H9 (cell line): ENCODE measurements around the gene BMP7. TPM values are rescaled to one million over a fixed set of nuclear protein-coding genes. Genes with fewer than 3 reads are reported as not detected.

ENCODE experiments used
- DNase-seq: peaks from one replicate; pipeline ENCODE4 v3.0.0-alpha.2; 2017
- H2AFZ ChIP-seq: one replicate; pipeline ENCODE4 v1.6.1; 2013; ENCODE audit warnings: mild to moderate bottlenecking, low read length, control low read depth, moderate library complexity
- H2AK5ac ChIP-seq: 2 replicates; pipeline ENCODE4 v1.6.1; 2013; ENCODE audit warnings: low read length, control low read depth, mixed read lengths; ENCODE audit not compliant: insufficient read length
- H2BK120ac ChIP-seq: one replicate; pipeline ENCODE4 v1.6.1; 2013; ENCODE audit warnings: low read depth, mild to moderate bottlenecking, low read length, control low read depth, inconsistent platforms; ENCODE audit not compliant: poor library complexity, severe bottlenecking
- H2BK12ac ChIP-seq: 2 replicates; pipeline ENCODE4 v1.6.1; 2013; ENCODE audit warnings: low read length, control low read depth, mixed read lengths, low read depth; ENCODE audit not compliant: insufficient read length
- H2BK15ac ChIP-seq: 2 replicates; pipeline ENCODE4 v1.6.1; 2013; ENCODE audit warnings: low read depth, low read length, control low read depth
- H2BK20ac ChIP-seq: one replicate; pipeline ENCODE4 v1.6.1; 2013; ENCODE audit warnings: low read depth, mild to moderate bottlenecking, low read length, control low read depth, inconsistent platforms; ENCODE audit not compliant: poor library complexity, severe bottlenecking
- H2BK5ac ChIP-seq: 2 replicates; pipeline ENCODE4 v1.6.1; 2013; ENCODE audit warnings: low read length, control low read depth, mixed read lengths; ENCODE audit not compliant: insufficient read length
- H3K14ac ChIP-seq: 2 replicates; pipeline ENCODE4 v1.6.1; 2013; ENCODE audit warnings: low read length, control low read depth; ENCODE audit not compliant: insufficient read depth
- H3K18ac ChIP-seq: 2 replicates; pipeline ENCODE4 v1.6.1; 2013; ENCODE audit warnings: low read depth, mild to moderate bottlenecking, mixed read lengths, low read length, control low read depth; ENCODE audit not compliant: insufficient read length
- H3K23ac ChIP-seq: 2 replicates; pipeline ENCODE4 v1.6.1; 2013; ENCODE audit warnings: low read length, control low read depth, mixed read lengths, low read depth; ENCODE audit not compliant: insufficient read length
- H3K23me2 ChIP-seq: 2 replicates; pipeline ENCODE4 v1.6.1; 2013; ENCODE audit warnings: low read depth, mild to moderate bottlenecking, mixed read lengths, low read length, control low read depth; ENCODE audit not compliant: insufficient read length, poor library complexity, severe bottlenecking
- H3K27ac ChIP-seq: 2 replicates; pipeline ENCODE4 v1.5.1; 2013; ENCODE audit warnings: low read length, control low read depth, mixed read lengths, low read depth; ENCODE audit not compliant: insufficient read length
- H3K27me3 ChIP-seq: 2 replicates; pipeline ENCODE4 v1.6.1; 2013; ENCODE audit warnings: low read length, control low read depth, inconsistent platforms; ENCODE audit not compliant: insufficient read depth
- H3K4ac ChIP-seq: 2 replicates; pipeline ENCODE4 v1.6.1; 2013; ENCODE audit warnings: low read depth, mild to moderate bottlenecking, control low read depth, inconsistent platforms, low read length, moderate library complexity
- H3K4me1 ChIP-seq: 2 replicates; pipeline ENCODE4 v1.6.1; 2013; ENCODE audit warnings: low read length, control low read depth, inconsistent platforms; ENCODE audit not compliant: insufficient read depth
- H3K4me2 ChIP-seq: 2 replicates; pipeline ENCODE4 v1.6.1; 2013; ENCODE audit warnings: low read length, control low read depth, mixed read lengths; ENCODE audit not compliant: insufficient read length, insufficient read depth
- H3K56ac ChIP-seq: 2 replicates; pipeline ENCODE4 v1.6.1; 2013; ENCODE audit warnings: low read depth, mild to moderate bottlenecking, mixed read lengths, low read length, control low read depth; ENCODE audit not compliant: insufficient read length
- H3K79me1 ChIP-seq: 2 replicates; pipeline ENCODE4 v1.6.1; 2013; ENCODE audit warnings: low read depth, mild to moderate bottlenecking, moderate library complexity, low read length, control low read depth, inconsistent platforms; ENCODE audit not compliant: insufficient read depth, poor library complexity, severe bottlenecking
- H3K79me2 ChIP-seq: 2 replicates; pipeline ENCODE4 v1.6.1; 2013; ENCODE audit warnings: low read length, control low read depth, inconsistent platforms; ENCODE audit not compliant: insufficient read depth
- H3K9ac ChIP-seq: 2 replicates; pipeline ENCODE4 v1.6.1; 2013; ENCODE audit warnings: low read length, control low read depth, mixed read lengths; ENCODE audit not compliant: insufficient read length; ENCODE audit errors: extremely low read depth
- H3K9me3 ChIP-seq: one replicate; pipeline ENCODE4 v1.6.1; 2013; ENCODE audit warnings: low read depth, low read length, inconsistent platforms; ENCODE audit not compliant: control insufficient read depth
- H3T11ph ChIP-seq: one replicate; pipeline ENCODE4 v1.6.1; 2013; ENCODE audit warnings: mild to moderate bottlenecking, low read length, control low read depth, inconsistent platforms
- H4K20me1 ChIP-seq: one replicate; pipeline ENCODE4 v1.6.1; 2013; ENCODE audit not compliant: control insufficient read depth, insufficient read length, insufficient read depth
- H4K5ac ChIP-seq: 2 replicates; pipeline ENCODE4 v1.6.1; 2013; ENCODE audit warnings: low read depth, mild to moderate bottlenecking, mixed read lengths, low read length, control low read depth; ENCODE audit not compliant: insufficient read length
- H4K8ac ChIP-seq: replicated peaks from 2 replicates; pipeline ENCODE4 v1.6.1; 2013; ENCODE audit warnings: low read length, control low read depth, mixed read lengths, low read depth; ENCODE audit not compliant: insufficient read length
- H4K91ac ChIP-seq: 2 replicates; pipeline ENCODE4 v1.6.1; 2013; ENCODE audit warnings: low read depth, mild to moderate bottlenecking, moderate library complexity, mixed read lengths, low read length, control low read depth; ENCODE audit not compliant: insufficient read length
- H3K27ac Mint-ChIP-seq, 3 experiments: 2 replicates in 2 of 3; 3 replicates in 1 of 3; pipeline ENCODE4 v1.8.0; 2020 to 2021; ENCODE audit warnings: mixed read lengths in 3 of 3, mild to moderate bottlenecking in 1 of 3, moderate library complexity in 1 of 3
- H3K27me3 Mint-ChIP-seq: 2 replicates; pipeline ENCODE4 v1.8.0; 2021; ENCODE audit warnings: low read depth, mild to moderate bottlenecking, moderate library complexity, mixed read lengths
- H3K36me3 Mint-ChIP-seq, 3 experiments: 2 replicates in 2 of 3; 3 replicates in 1 of 3; pipeline ENCODE4 v1.8.0; 2020 to 2021; ENCODE audit warnings: low read depth in 3 of 3, mixed read lengths in 3 of 3; ENCODE audit not compliant: insufficient read depth in 1 of 3
- H3K4me1 Mint-ChIP-seq, 2 experiments: 2 replicates each; pipeline ENCODE4 v1.8.0; 2020; ENCODE audit warnings: mixed read lengths in 2 of 2
- H3K4me3 Mint-ChIP-seq, 2 experiments: 2 replicates in 1 of 2; 3 replicates in 1 of 2; pipeline ENCODE4 v1.8.0; 2020 to 2021; ENCODE audit warnings: mild to moderate bottlenecking in 2 of 2, mixed read lengths in 2 of 2, moderate library complexity in 1 of 2
- H3K9me3 Mint-ChIP-seq, 2 experiments: 2 replicates in 1 of 2; 3 replicates in 1 of 2; pipeline ENCODE4 v1.8.0; 2020; ENCODE audit warnings: mild to moderate bottlenecking in 2 of 2, mixed read lengths in 2 of 2, moderate library complexity in 1 of 2
- CTCF ChIP-seq: fragments of 200-600 bp; sonication (generic); conservative IDR thresholded peaks from 3 replicates; pipeline ENCODE4 v1.8.0; 2021; ENCODE audit warnings: antibody characterized with exemption, mild to moderate bottlenecking
- WGBS: extraction: QIAGEN DNeasy Blood & Tissue Kit; methylation state at CpG from one replicate; pipeline ENCODE4 v1.1.7; 2013; ENCODE audit warnings: missing lambda C conversion rate, low lambda C conversion rate, mixed read lengths; ENCODE audit not compliant: insufficient read length; ENCODE audit errors: extremely low coverage; 5-methylcytosine and 5-hydroxymethylcytosine counted together
- total RNA-seq: library from RNA; stranded (reverse); gene quantifications from 2 replicates; pipeline ENCODE4 v1.2.1, GENCODE V29; 2021

BMP7 gene
- total RNA-seq, 1 experiment from 2014 or later: 17.7 TPM

GRCh38 chr20:57210054-57210910 is 56.2 kb downstream of the BMP7 start:
- peaks cover 28 to 41% of the 10 kb centered on the region in 2 experiments for H3K4me1 Mint-ChIP-seq
- Histone ChIP-seq H3K4me2 (no peak overlapping the region), H4K8ac (no peak overlapping the region), H2BK12ac (no peak overlapping the region), H3K23ac (no peak overlapping the region), H3K18ac (no peak overlapping the region), H4K20me1 (no peaks in the 10 kb centered on the region), H3K9ac (no peak overlapping the region), H3K27me3 (no peaks in the 10 kb centered on the region), H3K79me1 (no peaks in the 10 kb centered on the region), H3K23me2 (no peaks in the 10 kb centered on the region), H3K9me3 (no peaks in the 10 kb centered on the region), H3K4ac (no peak overlapping the region), H3K14ac (no peak overlapping the region), H4K91ac (no peak overlapping the region), H2AK5ac (no peak overlapping the region), H2BK5ac (no peak overlapping the region), H4K5ac (no peak overlapping the region), H3K79me2 (no peaks in the 10 kb centered on the region), H3K27ac (no peak overlapping the region), H2BK20ac (no peak overlapping the region), H3T11ph (no peak overlapping the region), H2BK15ac (no peak overlapping the region), H2AFZ (no peak overlapping the region), H3K4me1 (peaks cover 4% of the 10 kb centered on the region; the same call in 1 of the 2 replicates), H3K56ac (no peak overlapping the region), H2BK120ac (no peak overlapping the region)
- peaks cover 2 to 12% (median 11%) of the 10 kb centered on the region in 3 experiments; a peak in 6 of 7 replicates for H3K36me3 Mint-ChIP-seq
- peaks cover 7 to 8% of the 10 kb centered on the region in 2 experiments for H3K9me3 Mint-ChIP-seq
- H3K27ac Mint-ChIP-seq: peak overlapping the region in 1 of 3 experiments; percentile 28; a peak in 1 of 7 replicates
- no peak overlapping the region for H3K4me3 Mint-ChIP-seq
- TF ChIP-seq CTCF: no peak
- WGBS: no CpG with 5 or more reads among the region's 23 CpGs
- H3K27me3 Mint-ChIP-seq: peaks cover 20% of the 10 kb centered on the region
- no peak for DNase-seq
